GDM1 (cell line): ENCODE results near the gene AKT3.
"Not testable (repeated sequence)": the region's sequence is repeated elsewhere in the genome, so short reads cannot be mapped to it uniquely, and the experiment has no call there.

ENCODE experiments used
- DNase-seq: peaks from one replicate; lab custom pipeline; 2025; lab: John Stamatoyannopoulos, UW

Gene AKT3

GRCh38 chr1:243705585-243705984 lies 144.5 kb downstream of the AKT3 start:
- no peak for DNase-seq

- no peak for DNase-seq
Measured at GRCh38 chr1:243701872-243702271, 148.2 kb downstream of the AKT3 start.

DNA sequence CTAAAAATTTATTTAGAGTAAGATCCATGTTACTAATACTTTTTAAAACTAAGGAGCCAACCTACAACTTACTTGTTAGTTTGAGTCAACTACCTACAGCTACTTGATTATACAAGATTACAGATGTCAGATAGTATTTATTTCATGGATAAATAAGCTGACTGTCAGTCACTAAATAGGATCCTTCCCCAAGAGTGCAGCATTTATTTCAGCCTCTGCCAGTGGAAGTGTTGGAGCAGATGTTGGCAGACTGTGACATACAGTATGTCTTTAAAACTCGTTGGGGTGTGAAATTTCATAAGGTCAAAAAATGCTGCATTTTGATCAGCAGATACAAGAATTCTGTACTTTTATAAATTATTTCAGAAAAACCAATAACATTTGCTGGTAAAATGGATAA lies 156.2 kb downstream of the AKT3 start:
- no peak for DNase-seq

- no peak for DNase-seq
Measured at GRCh38 chr1:243686159-243686558, 163.9 kb downstream of the AKT3 start.

- no peak for DNase-seq
Measured at GRCh38 chr1:243680860-243681259, 169.2 kb downstream of the AKT3 start.

DNA sequence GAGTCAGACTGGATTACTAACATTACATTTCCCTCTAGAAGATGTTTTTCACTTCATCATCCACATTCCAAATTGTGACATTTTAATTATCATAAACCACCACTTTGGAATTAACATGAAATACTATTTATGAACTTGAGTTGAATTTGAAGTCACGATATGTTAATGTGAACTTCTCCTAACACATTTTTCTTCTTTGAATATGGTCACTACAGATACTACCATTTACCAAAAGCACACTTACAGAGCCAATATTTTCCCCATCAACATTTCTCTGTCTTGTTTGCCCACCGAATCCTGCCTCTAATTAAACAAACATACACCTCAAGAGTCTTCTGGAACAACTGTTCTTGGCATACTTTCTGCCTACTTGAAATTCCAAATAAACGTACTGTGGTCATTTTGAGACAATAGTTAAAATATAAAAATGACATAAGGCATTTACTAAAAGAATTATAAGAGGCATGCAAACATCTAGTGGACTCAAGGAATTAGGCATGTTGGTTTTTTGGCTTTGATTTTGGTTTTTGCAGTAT lies 177.4 kb downstream of the AKT3 start:
- DNase-seq, result no peak

DNA sequence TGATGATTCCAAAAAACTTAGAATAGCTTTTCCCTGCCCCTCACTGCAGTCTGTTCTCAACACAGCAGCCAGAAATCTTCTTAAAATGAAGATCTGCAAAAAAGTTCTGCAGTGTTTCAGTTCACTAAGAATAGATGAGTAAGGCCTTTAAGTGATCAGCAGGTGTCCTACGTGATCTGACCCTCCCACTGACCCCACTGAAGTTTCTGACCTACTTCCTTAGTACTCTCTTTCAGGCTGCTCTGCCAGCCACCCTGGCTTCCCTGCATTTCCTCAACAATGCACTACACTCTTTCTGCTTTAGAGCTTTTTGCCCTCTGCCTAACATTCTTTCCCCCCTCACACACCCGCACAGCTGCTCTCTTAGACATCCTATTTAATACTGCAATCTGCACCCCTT lies 182.5 kb downstream of the AKT3 start:
- no peak for DNase-seq

- no peak for DNase-seq
Measured at GRCh38 chr1:243667133-243667532, 182.9 kb downstream of the AKT3 start.

- no peak for DNase-seq
Measured at GRCh38 chr1:243663651-243664050, 186.4 kb downstream of the AKT3 start.

- DNase-seq, result not testable (repeated sequence)
Measured at GRCh38 chr1:243662169-243662568, 187.9 kb downstream of the AKT3 start.

DNA sequence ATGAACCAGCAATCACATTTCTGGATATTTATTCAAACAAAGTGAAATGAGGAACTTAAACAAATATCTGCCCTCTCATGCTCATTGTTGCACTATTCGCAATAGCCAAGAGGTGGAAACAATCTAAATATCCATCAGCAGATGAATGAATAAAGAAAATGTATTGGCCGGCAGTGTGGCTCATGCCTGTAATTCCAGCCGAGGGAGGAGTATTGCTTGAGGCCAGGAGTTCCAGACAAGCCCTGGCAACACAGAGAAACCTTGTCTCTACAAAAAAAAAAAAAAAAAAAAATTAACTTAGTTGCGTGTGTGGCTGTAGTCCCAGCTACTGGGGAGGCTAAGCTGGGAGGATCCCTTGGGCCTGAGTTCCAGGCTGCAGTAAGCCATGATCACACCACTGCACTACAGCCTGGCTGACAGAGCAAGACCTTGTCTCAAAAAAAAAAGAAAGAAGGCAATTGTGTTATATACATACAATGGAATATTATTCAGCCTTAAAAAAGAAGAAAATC lies 191.4 kb downstream of the AKT3 start:
- DNase-seq, result no peak

DNA sequence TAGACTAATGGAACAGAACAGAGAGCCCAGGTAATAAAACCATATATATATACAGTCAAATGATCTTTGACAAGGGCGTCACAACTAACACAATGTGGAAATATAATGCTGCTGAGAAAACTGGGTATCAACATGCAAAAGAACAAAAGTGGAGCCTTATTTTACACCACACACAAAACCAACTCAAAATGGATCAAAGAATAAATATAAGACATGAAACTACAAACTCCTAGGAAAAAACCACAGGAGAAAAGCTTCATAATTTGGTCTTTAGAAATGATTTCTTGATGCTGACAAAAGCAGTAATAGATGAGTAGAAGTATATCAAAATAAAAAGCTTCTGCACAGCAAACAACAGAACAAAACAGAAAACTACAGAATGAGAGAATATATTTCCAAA lies 192.2 kb downstream of the AKT3 start:
- DNase-seq, result no peak

DNA sequence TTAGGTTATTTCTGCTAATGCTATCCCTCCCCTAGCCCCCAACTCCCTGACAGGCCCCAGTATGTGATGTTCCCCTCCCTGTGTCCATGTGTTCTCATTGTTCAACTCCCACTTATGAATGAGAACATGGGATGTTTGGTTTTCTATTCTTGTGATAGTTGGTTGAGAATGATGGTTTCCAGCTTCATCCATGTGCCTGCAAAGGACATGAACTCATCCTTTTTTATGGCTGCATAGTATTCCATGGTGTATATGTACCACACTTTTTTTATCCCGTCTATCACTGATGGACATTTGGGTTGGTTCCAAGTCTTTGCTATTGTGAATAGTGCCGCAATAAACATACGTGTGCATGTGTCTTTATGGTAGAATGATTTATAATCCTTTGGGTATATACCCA lies 200.5 kb downstream of the AKT3 start:
- DNase-seq, result not testable (repeated sequence)

GRCh38 chr1:243646841-243647240 lies 203.2 kb downstream of the AKT3 start:
- DNase-seq, result no peak

- no peak for DNase-seq
Measured at GRCh38 chr1:243645281-243645680, 204.8 kb downstream of the AKT3 start.

- no peak for DNase-seq
Measured at GRCh38 chr1:243642936-243643335, 207.1 kb downstream of the AKT3 start.

DNA sequence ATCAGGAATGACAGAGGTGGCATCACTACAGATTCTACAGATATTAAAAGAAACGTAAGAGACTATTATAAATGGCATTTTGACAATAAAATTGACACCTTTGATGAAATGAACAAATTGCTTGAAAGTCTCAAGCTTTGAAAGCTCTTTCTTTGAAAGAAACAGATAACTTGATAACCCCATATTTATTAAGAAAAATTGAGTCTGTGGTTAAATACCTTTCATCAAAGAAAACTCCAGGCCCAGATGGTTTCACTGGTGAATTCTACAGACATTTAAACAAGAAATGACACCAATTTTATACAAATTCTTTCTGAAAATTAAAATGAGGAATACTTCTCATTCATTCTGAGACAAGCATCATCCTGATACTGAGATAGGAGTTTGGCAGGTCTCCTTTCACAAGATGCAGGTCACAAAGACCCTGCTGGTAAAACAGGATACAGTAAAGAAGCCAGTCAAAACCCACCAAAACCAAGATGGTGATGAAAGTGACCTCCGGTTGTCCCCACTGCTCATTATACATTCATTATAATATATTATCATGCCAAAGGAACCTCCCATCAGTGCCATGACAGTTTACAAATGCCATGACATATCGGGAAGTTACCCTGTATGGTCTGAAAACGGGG lies 210.9 kb downstream of the AKT3 start:
- no peak for DNase-seq

- no peak for DNase-seq
Measured at GRCh38 chr1:243638186-243638585, 211.9 kb downstream of the AKT3 start.

DNA sequence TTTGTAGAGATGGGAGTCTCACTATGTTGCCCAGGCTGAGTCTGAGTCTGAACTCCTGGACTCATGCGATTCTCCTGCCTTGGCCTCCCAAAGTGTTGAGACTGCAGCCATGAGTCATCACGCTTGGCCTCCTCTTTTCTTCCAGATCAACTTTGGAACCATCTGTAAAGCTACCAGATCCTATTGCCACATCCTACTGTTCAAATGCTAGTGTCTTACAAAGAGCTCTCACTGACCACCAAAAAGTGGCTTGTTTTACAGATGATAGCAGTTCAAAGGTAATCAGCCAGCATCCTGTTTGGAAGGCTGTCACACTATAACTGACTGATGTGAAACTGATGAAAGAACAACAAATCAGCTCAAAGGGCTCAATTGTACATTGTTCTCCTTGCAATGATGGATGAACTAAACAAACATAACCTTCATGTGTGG lies 221.6 kb downstream of the AKT3 start:
- no peak for DNase-seq

- DNase-seq, result no peak
Measured at GRCh38 chr1:243623841-243624240, 226.2 kb downstream of the AKT3 start.

DNA sequence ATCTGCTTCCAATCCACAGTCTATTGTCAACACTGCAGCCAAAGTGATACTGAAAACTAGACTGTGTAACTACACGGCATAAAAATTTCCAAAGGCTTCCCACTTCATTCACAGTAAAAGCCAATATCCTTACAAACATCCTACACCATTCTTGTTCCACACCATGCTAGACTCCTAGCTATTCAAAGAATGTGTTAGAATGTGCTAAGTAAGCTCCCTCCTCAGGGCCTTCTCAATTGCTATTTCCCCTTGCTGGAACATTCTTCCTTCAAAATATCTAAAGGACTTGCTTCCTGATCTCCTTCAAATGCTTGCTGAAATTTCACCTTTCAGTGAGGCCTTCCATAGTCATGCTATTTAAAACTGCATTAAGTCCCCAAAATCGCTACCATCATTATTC lies 228.1 kb downstream of the AKT3 start:
- DNase-seq, result no peak

- no peak for DNase-seq
Measured at GRCh38 chr1:243620096-243620495, 229.9 kb downstream of the AKT3 start.

GRCh38 chr1:243609698-243610097 lies 240.3 kb downstream of the AKT3 start:
- no peak for DNase-seq

DNA sequence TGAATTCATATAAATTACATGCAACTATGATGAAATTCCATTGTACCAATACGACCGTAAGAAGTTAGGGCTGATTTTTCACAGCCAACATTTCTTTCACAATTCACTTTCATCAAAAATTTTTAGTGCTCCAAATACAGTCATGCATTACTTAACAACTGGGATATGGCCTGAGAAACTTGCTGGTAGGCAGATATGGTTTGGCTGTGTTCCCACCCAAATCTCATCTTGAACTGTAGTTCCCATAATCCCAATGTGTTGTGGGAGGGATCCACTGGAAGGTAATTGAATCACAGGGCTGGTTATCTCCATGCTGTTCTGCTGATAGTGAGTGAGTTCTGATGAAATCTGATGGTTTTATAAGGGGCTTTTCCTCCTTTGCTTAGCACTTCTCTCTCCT lies 244.4 kb downstream of the AKT3 start:
- no peak for DNase-seq
